ENCODE data around the gene DLL4. TPM values are rescaled to one million over a fixed set of nuclear protein-coding genes. Genes with fewer than 3 reads are reported as not detected.

DLL4 gene
- total and polyA plus RNA-seq, 10 of the 15 experiments (the other 5 are each of a cell fraction or from before 2014, with no cell fraction given): 0.04 to 0.16 (median 0.09) TPM; not detected in 6

DNA sequence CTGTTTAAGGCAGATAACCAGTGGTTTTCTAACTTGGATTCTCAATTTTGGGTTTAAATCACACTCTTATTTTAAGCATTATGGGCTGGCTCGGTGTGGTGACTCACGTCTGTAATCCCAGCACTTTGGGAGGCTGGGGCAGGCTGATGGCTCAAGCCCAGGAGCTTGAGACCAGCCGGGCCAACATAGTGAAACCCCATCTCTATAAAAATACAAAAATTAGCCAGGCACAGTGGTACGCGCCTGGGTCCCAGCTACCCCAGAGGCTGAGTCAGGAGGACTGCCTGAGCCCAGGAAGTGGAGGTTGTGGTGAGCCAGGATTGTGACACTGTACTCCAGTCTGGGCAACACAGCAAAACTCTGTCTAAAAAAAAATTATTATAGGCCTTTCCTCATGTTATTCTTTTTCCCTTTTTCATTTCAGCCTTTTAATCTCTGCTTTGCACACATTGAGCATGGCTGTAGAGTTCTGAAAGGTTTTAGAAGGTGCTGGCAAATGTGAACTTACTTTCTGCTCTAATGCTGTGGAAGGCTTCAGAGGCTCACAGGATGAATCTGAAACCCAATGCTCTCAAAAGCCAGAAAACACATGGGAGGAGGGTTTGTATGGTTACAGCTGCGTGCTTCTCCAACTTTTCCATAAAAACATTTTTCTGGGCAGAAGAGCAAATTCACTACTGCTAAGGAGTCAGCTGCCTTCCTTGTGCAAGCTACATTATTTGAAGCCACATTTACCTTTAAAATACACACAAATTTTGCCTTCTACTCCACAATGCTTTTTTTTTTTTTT, 56.6 kb downstream of the DLL4 start (continued):
- TF ChIP-seq, protein P1, sequence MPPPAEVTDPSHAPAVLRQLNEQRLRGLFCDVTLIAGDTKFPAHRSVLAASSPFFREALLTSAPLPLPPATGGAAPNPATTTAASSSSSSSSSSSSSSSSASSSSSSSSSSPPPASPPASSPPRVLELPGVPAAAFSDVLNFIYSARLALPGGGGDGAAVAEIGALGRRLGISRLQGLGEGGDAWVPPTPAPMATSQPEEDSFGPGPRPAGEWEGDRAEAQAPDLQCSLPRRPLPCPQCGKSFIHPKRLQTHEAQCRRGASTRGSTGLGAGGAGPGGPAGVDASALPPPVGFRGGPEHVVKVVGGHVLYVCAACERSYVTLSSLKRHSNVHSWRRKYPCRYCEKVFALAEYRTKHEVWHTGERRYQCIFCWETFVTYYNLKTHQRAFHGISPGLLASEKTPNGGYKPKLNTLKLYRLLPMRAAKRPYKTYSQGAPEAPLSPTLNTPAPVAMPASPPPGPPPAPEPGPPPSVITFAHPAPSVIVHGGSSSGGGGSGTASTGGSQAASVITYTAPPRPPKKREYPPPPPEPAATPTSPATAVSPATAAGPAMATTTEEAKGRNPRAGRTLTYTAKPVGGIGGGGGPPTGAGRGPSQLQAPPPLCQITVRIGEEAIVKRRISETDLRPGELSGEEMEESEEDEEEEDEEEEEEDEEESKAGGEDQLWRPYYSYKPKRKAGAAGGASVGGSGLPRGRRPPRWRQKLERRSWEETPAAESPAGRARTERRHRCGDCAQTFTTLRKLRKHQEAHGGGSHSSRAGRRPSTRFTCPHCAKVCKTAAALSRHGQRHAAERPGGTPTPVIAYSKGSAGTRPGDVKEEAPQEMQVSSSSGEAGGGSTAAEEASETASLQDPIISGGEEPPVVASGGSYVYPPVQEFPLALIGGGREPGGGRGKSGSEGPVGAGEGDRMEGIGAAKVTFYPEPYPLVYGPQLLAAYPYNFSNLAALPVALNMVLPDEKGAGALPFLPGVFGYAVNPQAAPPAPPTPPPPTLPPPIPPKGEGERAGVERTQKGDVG (CRISPR knock-in tag; IDR thresholded peaks at IDR 0.05): no peak
- TF ChIP-seq BHLHE40 (IDR thresholded peaks at IDR 0.05; ENCODE audit: borderline replicate concordance in 1 of 2, low read depth in 2 of 2, low read length in 1 of 2): no peak

DNA sequence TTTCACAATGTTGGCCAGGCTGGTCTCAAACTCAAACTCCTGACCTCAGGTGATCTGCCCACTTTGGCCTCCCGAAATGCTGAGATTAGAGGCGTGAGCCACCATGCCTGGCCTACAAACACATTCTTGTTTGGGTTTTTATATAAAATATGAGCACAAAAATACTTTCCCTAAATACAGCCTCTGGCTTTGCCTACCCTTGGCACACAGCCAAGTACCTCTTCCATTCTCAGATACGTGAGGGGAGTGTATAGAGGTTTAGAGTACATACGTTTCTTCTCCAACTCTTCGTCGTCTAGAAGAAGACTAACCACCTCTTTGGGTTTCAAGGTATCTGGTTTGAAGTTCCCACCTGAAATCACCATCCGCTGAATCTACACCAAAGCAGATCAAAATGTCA, 57.7 kb downstream of the DLL4 start:
- no peaks in the 10 kb centered on the region for H4K20me1 ChIP-seq (ENCODE audit: control insufficient read depth, insufficient read depth)
- H3K9ac ChIP-seq (ENCODE audit: control insufficient read depth, insufficient read depth, low read length): no peak overlapping the region
- H3K4me3 ChIP-seq: no peak overlapping the region
- no TSS peak for BruUV-seq (replicated peaks)
- ATAC-seq (no peak), DNase-seq (ENCODE audit: low read depth, low spot score) (no peak), FAIRE-seq (no peak)
- ChIA-PET SMC1A (ENCODE audit: uncharacterized antibody, unreplicated experiment) (no interaction called here), CTCF (no interaction called here), RAD21 (ENCODE audit: unreplicated experiment) (no interaction called here), POLR2A (interaction anchor here (0.6 to 0.7 kb wide), 2 partner anchors 47 to 417 kb away, joined by 3 to 10 read pairs; no protein-coding TSS in a partner anchor)
- H3K27me3 ChIP-seq (replicated peaks in 1 of 2; ENCODE audit: control insufficient read depth in 2 of 2, insufficient read depth in 2 of 2, low read length in 1 of 2): no peaks in the 10 kb centered on the region
- H3K9me3 ChIP-seq (replicated peaks; ENCODE audit: control insufficient read depth, insufficient read depth, low read length): no peaks in the 10 kb centered on the region
- no peaks in the 10 kb centered on the region for H3K4me1 ChIP-seq (ENCODE audit: control insufficient read depth, insufficient read depth, low read length)
- intact Hi-C loops (cut with micrococcal nuclease; ENCODE audit: unreplicated experiment): no loop called here
- no peak overlapping the region for H3K4me2 ChIP-seq (ENCODE audit: control insufficient read depth, insufficient read depth)
- no peaks in the 10 kb centered on the region for H3K79me2 ChIP-seq (ENCODE audit: control insufficient read depth, insufficient read depth, low read length)
- peaks cover 15 to 36% of the 10 kb centered on the region in 2 experiments for H3K36me3 ChIP-seq (ENCODE audit: control insufficient read depth in 2 of 2, insufficient read depth in 2 of 2, low read length in 1 of 2)
- H2AFZ ChIP-seq (ENCODE audit: control insufficient read depth, low read depth, low read length): no peak overlapping the region
- WGBS (ENCODE audit: insufficient coverage, insufficient replicate concordance, low lambda C conversion rate, missing lambda C conversion rate): over 99% methylated on average over 7 of the region's 7 CpGs
- in situ Hi-C loops (cut with MboI): no loop called here
- H3K27ac ChIP-seq (ENCODE audit: control insufficient read depth, insufficient read depth): no peak overlapping the region
- TF ChIP-seq, protein P2, sequence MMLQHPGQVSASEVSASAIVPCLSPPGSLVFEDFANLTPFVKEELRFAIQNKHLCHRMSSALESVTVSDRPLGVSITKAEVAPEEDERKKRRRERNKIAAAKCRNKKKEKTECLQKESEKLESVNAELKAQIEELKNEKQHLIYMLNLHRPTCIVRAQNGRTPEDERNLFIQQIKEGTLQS (IDR thresholded peaks at IDR 0.05; ENCODE audit: borderline replicate concordance, extremely low read depth, low read depth, low read length): no peak
- no peak for TF ChIP-seq YY1 (IDR thresholded peaks at IDR 0.05; ENCODE audit: low read depth, low read length)
- no peak for TF ChIP-seq CEBPB (IDR thresholded peaks at IDR 0.05; ENCODE audit: borderline replicate concordance in 1 of 2, low read depth in 2 of 2, low read length in 2 of 2)
- TF ChIP-seq HDAC2 (IDR thresholded peaks at IDR 0.05): no peak
- TF ChIP-seq NFXL1 (IDR thresholded peaks at IDR 0.05; ENCODE audit: borderline replicate concordance): no peak
- no peak for TF ChIP-seq ZZZ3 (IDR thresholded peaks at IDR 0.05; ENCODE audit: control insufficient read depth, insufficient read length, low read depth)
- no peak for TF ChIP-seq MEF2A (IDR thresholded peaks at IDR 0.05; ENCODE audit: insufficient read depth, low read depth, low read length)
- TF ChIP-seq, protein P3, sequence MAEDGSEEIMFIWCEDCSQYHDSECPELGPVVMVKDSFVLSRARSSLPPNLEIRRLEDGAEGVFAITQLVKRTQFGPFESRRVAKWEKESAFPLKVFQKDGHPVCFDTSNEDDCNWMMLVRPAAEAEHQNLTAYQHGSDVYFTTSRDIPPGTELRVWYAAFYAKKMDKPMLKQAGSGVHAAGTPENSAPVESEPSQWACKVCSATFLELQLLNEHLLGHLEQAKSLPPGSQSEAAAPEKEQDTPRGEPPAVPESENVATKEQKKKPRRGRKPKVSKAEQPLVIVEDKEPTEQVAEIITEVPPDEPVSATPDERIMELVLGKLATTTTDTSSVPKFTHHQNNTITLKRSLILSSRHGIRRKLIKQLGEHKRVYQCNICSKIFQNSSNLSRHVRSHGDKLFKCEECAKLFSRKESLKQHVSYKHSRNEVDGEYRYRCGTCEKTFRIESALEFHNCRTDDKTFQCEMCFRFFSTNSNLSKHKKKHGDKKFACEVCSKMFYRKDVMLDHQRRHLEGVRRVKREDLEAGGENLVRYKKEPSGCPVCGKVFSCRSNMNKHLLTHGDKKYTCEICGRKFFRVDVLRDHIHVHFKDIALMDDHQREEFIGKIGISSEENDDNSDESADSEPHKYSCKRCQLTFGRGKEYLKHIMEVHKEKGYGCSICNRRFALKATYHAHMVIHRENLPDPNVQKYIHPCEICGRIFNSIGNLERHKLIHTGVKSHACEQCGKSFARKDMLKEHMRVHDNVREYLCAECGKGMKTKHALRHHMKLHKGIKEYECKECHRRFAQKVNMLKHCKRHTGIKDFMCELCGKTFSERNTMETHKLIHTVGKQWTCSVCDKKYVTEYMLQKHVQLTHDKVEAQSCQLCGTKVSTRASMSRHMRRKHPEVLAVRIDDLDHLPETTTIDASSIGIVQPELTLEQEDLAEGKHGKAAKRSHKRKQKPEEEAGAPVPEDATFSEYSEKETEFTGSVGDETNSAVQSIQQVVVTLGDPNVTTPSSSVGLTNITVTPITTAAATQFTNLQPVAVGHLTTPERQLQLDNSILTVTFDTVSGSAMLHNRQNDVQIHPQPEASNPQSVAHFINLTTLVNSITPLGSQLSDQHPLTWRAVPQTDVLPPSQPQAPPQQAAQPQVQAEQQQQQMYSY (CRISPR knock-in tag; IDR thresholded peaks at IDR 0.05): no peak
- TF ChIP-seq ETV6 (conservative IDR thresholded peaks at IDR 0.05 in 1 of 2, IDR thresholded peaks at IDR 0.05 in 1 of 2; ENCODE audit: borderline replicate concordance in 1 of 2, low read depth in 1 of 2): no peak
- no peak for TF ChIP-seq KDM1A (IDR thresholded peaks at IDR 0.05; ENCODE audit: borderline replicate concordance)
- TF ChIP-seq FOS (IDR thresholded peaks at IDR 0.05; ENCODE audit: borderline replicate concordance, extremely low read depth, insufficient read length): no peak
- TF ChIP-seq SUZ12 (IDR thresholded peaks at IDR 0.05; ENCODE audit: unreplicated experiment): no peak

All from GM12878 (cell line).